ENCODE data around the gene SLC12A5. TPM values are rescaled to one million over a fixed set of nuclear protein-coding genes. Genes with fewer than 3 reads are reported as not detected.
A peak's percentile ranks its signal among the peaks of the same experiment; 100 is the strongest.
"Not testable (repeated sequence)": the region's sequence is repeated elsewhere in the genome, so short reads cannot be mapped to it uniquely, and the experiment has no call there.

The SLC12A5 gene
- total and polyA plus RNA-seq, 2 donors (not counting 1 experiment from before 2014, with no cell fraction given), result 0.32 TPM; not detected in 1

GRCh38 chr20:46089417-46090388 lies 60.7 kb downstream of the SLC12A5 start, which contains the start of gene NCOA5:
NCOA5 (minus strand) TSS chr20:46089962; CDS start chr20:46079424, 10,538 bp downstream.
- peak within 1 kb of the TSS; percentile 74 for H2AFZ ChIP-seq (ENCODE audit: insufficient read depth, low read depth, low read length, poor library complexity, severe bottlenecking)
- POLR2A ChIA-PET, result no interaction called here

GRCh38 chr20:46091622-46092535 lies 62.9 kb downstream of the SLC12A5 start:
- H3K27ac ChIP-seq (ENCODE audit: low read length in 2 of 2); H3K4me2 ChIP-seq (replicated peaks; ENCODE audit: low read depth, low read length, poor library complexity, severe bottlenecking); H3K27me3 ChIP-seq (replicated peaks in 1 of 4; ENCODE audit: control extremely low read depth in 1 of 4, control insufficient read depth in 3 of 4, insufficient read depth in 4 of 4, low read length in 3 of 4); H3K9me3 ChIP-seq (ENCODE audit: control extremely low read depth in 1 of 3, control insufficient read depth in 2 of 3, insufficient read depth in 1 of 3, low read length in 2 of 3); H2AFZ ChIP-seq (ENCODE audit: insufficient read depth, low read depth, low read length, poor library complexity, severe bottlenecking); DNase-seq; ATAC-seq (ENCODE audit: low read depth); H3K4me3 Mint-ChIP-seq; intact Hi-C loops (cut with micrococcal nuclease); H3K27ac Mint-ChIP-seq; H3K27me3 Mint-ChIP-seq; H3K9me3 Mint-ChIP-seq (ENCODE audit: insufficient read depth); H3K36me3 ChIP-seq (replicated peaks in 1 of 2; ENCODE audit: control extremely low read depth in 1 of 2, control insufficient read depth in 1 of 2, extremely low read depth in 1 of 2, insufficient read depth in 2 of 2, low read length in 1 of 2); POLR2A ChIA-PET; H3K9ac ChIP-seq (ENCODE audit: low read length); H3K4me3 ChIP-seq (ENCODE audit: control extremely low read depth in 1 of 5, extremely low read depth in 1 of 5, insufficient read depth in 1 of 5, low read depth in 2 of 5, low read length in 4 of 5): not testable (repeated sequence)
- H4K20me1 ChIP-seq (ENCODE audit: control insufficient read depth, insufficient read depth, low read length, poor library complexity, severe bottlenecking), result peaks cover 27% of the 10 kb centered on the region
- 97% methylated on average over 47 of the region's 52 CpGs for WGBS (ENCODE audit: insufficient coverage)
- CTCF ChIA-PET, result interaction anchor here (1.0 to 1.3 kb wide), 2 partner anchors 8 to 59 kb away, joined by 3 read pairs; no protein-coding TSS in a partner anchor
- H3K79me2 ChIP-seq (ENCODE audit: control insufficient read depth, insufficient read depth, low read length), result peaks cover 26% of the 10 kb centered on the region
- H3K4me1 ChIP-seq (ENCODE audit: control insufficient read depth in 2 of 2, insufficient read depth in 2 of 2, low read length in 2 of 2), result peaks cover 20 to 21% of the 10 kb centered on the region in 2 donors
- peaks cover 28% of the 10 kb centered on the region for H3K4me1 Mint-ChIP-seq

More at GRCh38 chr20:46089417-46090388, 60.7 kb downstream of the SLC12A5 start, which contains the start of gene NCOA5:
- TF ChIP-seq CTCF (IDR thresholded peaks at IDR 0.05), result peak; percentile 32
- no peak for TF ChIP-seq EZH2 (IDR thresholded peaks at IDR 0.05; ENCODE audit: borderline replicate concordance, insufficient read depth, low read depth, low read length, poor library complexity, severe bottlenecking)
- Histone ChIP-seq H3K4me3 (ENCODE audit: control extremely low read depth in 1 of 5, extremely low read depth in 1 of 5, insufficient read depth in 1 of 5, low read depth in 2 of 5, low read length in 4 of 5) (peak within 1 kb of the TSS; percentile 71 to 86 (median 81)), H3K4me2 (replicated peaks; ENCODE audit: low read depth, low read length, poor library complexity, severe bottlenecking) (peak within 1 kb of the TSS; percentile 85), H3K36me3 (replicated peaks in 1 of 2; ENCODE audit: control extremely low read depth in 1 of 2, control insufficient read depth in 1 of 2, extremely low read depth in 1 of 2, insufficient read depth in 2 of 2, low read length in 1 of 2) (no peaks in the 10 kb centered on the region), H3K9ac (ENCODE audit: low read length) (peak within 1 kb of the TSS; percentile 84), H3K27ac (ENCODE audit: low read length in 2 of 2) (peak within 1 kb of the TSS; percentile 71 to 94), H3K27me3 (replicated peaks in 1 of 4; ENCODE audit: control extremely low read depth in 1 of 4, control insufficient read depth in 3 of 4, insufficient read depth in 4 of 4, low read length in 3 of 4) (no peaks in the 10 kb centered on the region), H3K4me1 (ENCODE audit: control insufficient read depth in 2 of 2, insufficient read depth in 2 of 2, low read length in 2 of 2) (peaks cover 21 to 38% of the 10 kb centered on the region in 2 donors), H3K79me2 (ENCODE audit: control insufficient read depth, insufficient read depth, low read length) (peaks cover 47% of the 10 kb centered on the region), H4K20me1 (ENCODE audit: control insufficient read depth, insufficient read depth, low read length, poor library complexity, severe bottlenecking) (peaks cover 48% of the 10 kb centered on the region), H3K9me3 (ENCODE audit: control extremely low read depth in 1 of 3, control insufficient read depth in 2 of 3, insufficient read depth in 1 of 3, low read length in 2 of 3) (peaks cover 0 to 3% (median 0%) of the 10 kb centered on the region in 3 donors)
- Mint-ChIP-seq H3K9me3 (ENCODE audit: insufficient read depth) (no peaks in the 10 kb centered on the region), H3K27me3 (no peaks in the 10 kb centered on the region), H3K4me3 (peak within 1 kb of the TSS; percentile 93), H3K27ac (peak within 1 kb of the TSS; percentile 90), H3K4me1 (peaks cover 47% of the 10 kb centered on the region)
- intact Hi-C loops (cut with micrococcal nuclease), result loop anchor here (1.0 to 2.0 kb wide), 6 partner anchors 10 to 275 kb away; partner anchors contain the start of gene PCIF1
- WGBS (ENCODE audit: insufficient coverage), result under 1% methylated on average over 96 of the region's 100 CpGs
- peak; percentile 92 for ATAC-seq (ENCODE audit: low read depth)
- CTCF ChIA-PET, result interaction anchor here (1.4 to 2.3 kb wide), 3 partner anchors 43 to 103 kb away, joined by 4 to 8 read pairs (median 7); no protein-coding TSS in a partner anchor
- peak; percentile 97 for DNase-seq
